ENCODE results near the gene COX4I2.
A peak's percentile ranks its signal among the peaks of the same experiment; 100 is the strongest.
"Not testable (repeated sequence)": the region's sequence is repeated elsewhere in the genome, so short reads cannot be mapped to it uniquely, and the experiment has no call there.

The COX4I2 gene

DNA sequence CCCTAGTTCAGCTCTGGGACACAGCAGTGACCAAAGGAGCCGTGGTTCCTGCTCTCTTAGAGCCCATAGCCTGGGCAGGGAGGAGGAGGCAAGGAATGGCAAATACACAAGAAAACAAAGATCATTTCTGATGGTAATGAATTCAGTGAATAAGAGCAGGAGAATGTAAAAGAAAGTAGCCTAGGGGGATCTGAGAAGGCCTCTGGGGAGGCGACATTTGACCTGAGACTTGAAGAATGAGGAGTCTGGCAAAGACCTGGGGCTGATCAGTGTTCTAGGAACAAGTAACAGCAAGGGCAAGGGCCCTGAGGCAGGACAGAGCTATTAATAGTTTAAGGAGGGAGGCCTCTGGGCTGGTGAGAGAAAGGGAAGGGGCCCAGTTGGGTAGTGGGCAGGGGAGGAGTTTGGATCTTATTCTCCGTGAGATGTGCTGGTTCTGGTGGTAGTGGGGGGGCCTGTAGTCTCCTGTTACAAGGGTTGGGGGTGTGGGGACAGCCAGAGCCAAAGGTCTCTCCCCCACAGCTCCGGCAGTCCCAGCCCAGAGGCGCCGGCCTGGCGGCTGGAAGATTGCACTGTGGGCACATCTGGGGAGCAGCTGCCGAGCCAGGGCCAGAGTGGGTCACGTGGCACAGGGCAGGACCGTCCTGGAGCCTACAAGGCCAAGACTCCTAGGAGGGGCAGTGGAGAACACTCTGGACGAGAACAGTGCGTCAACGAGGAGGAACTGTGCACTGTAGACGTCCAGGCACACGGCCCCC is 41.9 kb upstream of the COX4I2 start:
- in situ Hi-C loops (cut with MboI; ENCODE audit: low sequenced_read_pairs, unreplicated experiment): no loop called here
- TF ChIP-seq, protein P1, sequence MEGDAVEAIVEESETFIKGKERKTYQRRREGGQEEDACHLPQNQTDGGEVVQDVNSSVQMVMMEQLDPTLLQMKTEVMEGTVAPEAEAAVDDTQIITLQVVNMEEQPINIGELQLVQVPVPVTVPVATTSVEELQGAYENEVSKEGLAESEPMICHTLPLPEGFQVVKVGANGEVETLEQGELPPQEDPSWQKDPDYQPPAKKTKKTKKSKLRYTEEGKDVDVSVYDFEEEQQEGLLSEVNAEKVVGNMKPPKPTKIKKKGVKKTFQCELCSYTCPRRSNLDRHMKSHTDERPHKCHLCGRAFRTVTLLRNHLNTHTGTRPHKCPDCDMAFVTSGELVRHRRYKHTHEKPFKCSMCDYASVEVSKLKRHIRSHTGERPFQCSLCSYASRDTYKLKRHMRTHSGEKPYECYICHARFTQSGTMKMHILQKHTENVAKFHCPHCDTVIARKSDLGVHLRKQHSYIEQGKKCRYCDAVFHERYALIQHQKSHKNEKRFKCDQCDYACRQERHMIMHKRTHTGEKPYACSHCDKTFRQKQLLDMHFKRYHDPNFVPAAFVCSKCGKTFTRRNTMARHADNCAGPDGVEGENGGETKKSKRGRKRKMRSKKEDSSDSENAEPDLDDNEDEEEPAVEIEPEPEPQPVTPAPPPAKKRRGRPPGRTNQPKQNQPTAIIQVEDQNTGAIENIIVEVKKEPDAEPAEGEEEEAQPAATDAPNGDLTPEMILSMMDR (IDR thresholded peaks at IDR 0.05; ENCODE audit: borderline replicate concordance, control extremely low read depth, extremely low read depth, insufficient read depth, missing control alignments): no peak
- no peak for DNase-seq (ENCODE audit: low spot score)

DNA sequence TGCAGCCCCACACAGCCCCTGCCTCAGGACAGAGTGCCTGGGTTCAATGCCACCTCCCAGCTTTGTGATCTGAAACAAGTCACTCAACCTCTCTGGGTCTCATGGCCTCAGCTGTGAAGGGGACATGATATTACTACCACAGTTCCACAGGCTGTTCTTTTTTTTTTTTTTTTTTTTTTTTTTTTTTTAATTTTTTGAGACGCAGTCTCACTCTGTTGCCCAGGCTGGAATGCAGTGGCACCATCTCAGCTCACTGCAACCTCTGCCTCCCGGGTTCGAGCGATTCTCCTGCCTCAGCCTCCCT is 41.3 kb upstream of the COX4I2 start:
- in situ Hi-C loops (cut with MboI; ENCODE audit: low sequenced_read_pairs, unreplicated experiment); DNase-seq (ENCODE audit: low spot score): not testable (repeated sequence)

DNA sequence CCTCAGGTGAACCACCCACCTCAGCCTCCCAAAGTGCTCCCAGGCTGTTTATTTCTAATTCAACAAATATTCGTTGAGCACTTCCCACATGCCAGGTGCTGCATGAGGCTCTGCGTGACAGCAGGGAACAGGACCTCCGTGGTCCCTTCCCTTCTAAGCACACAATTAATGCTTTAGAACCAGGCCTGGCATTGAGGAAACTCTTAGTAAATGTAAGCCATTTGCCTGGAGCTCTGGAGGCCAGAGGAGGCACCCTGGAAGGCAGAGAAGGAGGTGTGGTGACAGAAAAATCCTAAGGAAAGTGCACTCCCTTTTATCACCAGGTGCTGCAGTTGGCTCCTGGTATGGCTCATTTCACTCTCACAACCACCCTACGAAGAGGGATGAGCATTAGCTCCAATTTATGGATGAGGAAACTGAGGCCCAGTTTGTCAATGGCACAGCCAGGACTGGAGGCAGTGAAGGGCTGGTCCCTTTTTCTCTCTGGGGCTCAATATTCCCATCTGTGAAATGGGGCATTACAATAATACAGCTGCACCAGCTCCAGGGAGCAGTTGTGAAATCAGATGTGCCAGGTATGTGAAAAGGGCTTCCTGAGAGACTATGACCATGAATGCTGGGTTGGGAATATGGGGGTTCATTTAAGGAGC is 40.8 kb upstream of the COX4I2 start:
- DNase-seq (ENCODE audit: low spot score): no peak
- in situ Hi-C loops (cut with MboI; ENCODE audit: low sequenced_read_pairs, unreplicated experiment): no loop called here
- TF ChIP-seq, protein P1 (IDR thresholded peaks at IDR 0.05; ENCODE audit: borderline replicate concordance, control extremely low read depth, extremely low read depth, insufficient read depth, missing control alignments): no peak

DNA sequence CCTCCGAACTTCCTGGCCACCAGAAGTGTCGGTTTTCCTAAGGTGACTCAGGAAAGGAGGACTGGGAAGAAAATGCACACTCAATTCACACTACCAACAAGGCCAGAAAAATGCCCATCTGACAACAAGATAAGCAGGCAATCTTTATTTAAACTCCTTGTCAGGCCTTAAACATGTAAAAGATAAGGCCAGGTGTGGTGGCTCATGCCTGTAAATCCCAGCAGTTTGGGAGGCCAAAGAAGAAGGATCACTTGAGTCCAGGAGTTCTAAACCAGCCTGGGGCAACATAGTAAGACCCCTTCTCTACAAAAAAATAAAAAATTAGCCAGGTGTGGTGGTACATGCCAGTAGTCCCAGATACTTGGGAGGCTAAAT is 40.2 kb upstream of the COX4I2 start:
- no peak for DNase-seq (ENCODE audit: low spot score)
- in situ Hi-C loops (cut with MboI; ENCODE audit: low sequenced_read_pairs, unreplicated experiment): no loop called here
- TF ChIP-seq, protein P1 (IDR thresholded peaks at IDR 0.05; ENCODE audit: borderline replicate concordance, control extremely low read depth, extremely low read depth, insufficient read depth, missing control alignments): no peak

DNA sequence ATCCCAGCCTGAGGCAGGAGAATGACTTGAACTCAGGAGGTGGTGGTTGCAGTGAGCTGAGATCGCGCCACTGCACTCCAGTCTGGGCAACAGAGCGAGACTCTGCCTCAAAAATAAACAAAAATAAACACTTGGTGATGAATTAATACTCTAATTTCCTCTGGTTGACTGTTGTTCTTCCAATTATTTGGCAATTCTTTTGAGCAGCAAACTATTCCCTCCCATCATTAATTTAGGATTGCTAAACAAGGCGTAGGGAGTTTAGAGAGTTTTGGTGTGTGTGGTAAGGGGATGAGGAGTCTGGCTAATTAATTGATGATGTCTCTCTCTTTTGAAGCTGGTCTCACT is 35.3 kb upstream of the COX4I2 start:
- in situ Hi-C loops (cut with MboI; ENCODE audit: low sequenced_read_pairs, unreplicated experiment): no loop called here
- TF ChIP-seq, protein P1 (IDR thresholded peaks at IDR 0.05; ENCODE audit: borderline replicate concordance, control extremely low read depth, extremely low read depth, insufficient read depth, missing control alignments): no peak

DNA sequence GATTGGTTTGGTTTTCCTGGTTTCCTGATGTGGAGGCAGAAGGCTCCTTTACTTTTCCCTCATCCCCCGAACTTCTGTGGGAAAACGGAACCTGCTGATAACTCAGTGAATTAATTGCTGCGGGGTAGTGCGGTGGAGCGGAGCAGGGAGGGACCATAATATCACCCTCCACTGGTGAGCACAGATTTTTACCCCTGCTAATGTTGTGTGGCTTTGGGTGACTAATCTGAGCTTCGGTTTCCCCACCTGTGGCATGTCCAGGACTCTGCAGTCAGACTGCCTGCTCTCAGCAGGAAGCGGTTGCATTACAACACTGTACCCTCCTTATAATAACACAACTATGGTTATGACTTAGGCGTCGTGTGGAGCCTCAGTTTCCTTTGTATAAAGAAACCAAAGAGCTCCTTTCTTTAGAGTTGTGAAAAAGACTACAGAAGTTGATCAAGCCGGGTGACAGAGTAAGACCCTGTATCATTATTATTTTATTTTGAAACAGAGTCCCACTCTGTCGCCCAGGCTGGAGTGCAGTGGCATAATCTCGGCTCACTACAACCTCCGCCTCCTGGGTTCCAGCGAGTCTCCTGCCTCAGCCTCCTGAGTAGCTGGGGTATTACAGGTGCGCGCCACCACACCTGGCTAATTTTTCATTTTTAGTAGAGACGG is 34.8 kb upstream of the COX4I2 start:
- peak; percentile 73 for DNase-seq (ENCODE audit: low spot score)
- in situ Hi-C loops (cut with MboI; ENCODE audit: low sequenced_read_pairs, unreplicated experiment): no loop called here
- TF ChIP-seq, protein P1 (IDR thresholded peaks at IDR 0.05; ENCODE audit: borderline replicate concordance, control extremely low read depth, extremely low read depth, insufficient read depth, missing control alignments): no peak

More for the DNA sequence above, 35.3 kb upstream of the COX4I2 start:
- DNase-seq (ENCODE audit: low spot score): no peak
